GM20431 (cell line): ENCODE measurements around the gene DMRT1.

Experiments used
- in situ Hi-C: fragments of 300-500 bp; cut with MseI, MboI; formaldehyde crosslinking; loops from one replicate; pipeline ENCODE4 v1.15.0; 2020; ENCODE audit warnings: low sequenced_read_pairs; ENCODE audit not compliant: unreplicated experiment

Gene DMRT1

GRCh38 chr9:967903-968641 is 126.6 kb downstream of the DMRT1 start:
- in situ Hi-C loops, result no loop called here

GRCh38 chr9:969310-970150 is 128.0 kb downstream of the DMRT1 start:
- in situ Hi-C loops, result no loop called here

GRCh38 chr9:970151-970996 is 128.9 kb downstream of the DMRT1 start:
- in situ Hi-C loops, result no loop called here

- in situ Hi-C loops, result no loop called here
These were observed 130.5 kb downstream of the DMRT1 start for GRCh38 chr9:971901-972500.

- in situ Hi-C loops, result no loop called here
These were observed 131.2 kb downstream of the DMRT1 start for GRCh38 chr9:972501-973294.

- in situ Hi-C loops, result no loop called here
These were observed 131.9 kb downstream of the DMRT1 start for GRCh38 chr9:973295-973834.

GRCh38 chr9:974031-974995 is 132.8 kb downstream of the DMRT1 start:
- in situ Hi-C loops, result no loop called here

- in situ Hi-C loops, result no loop called here
These were observed 133.7 kb downstream of the DMRT1 start for GRCh38 chr9:974996-975739.

GRCh38 chr9:975740-976257 is 134.3 kb downstream of the DMRT1 start:
- in situ Hi-C loops, result no loop called here

- in situ Hi-C loops, result no loop called here
These were observed 134.9 kb downstream of the DMRT1 start, which contains the start of gene DMRT3 for GRCh38 chr9:976258-976942. Gene DMRT3, plus strand, starts transcription at chr9:976655. Its CDS starts 347 bp downstream, at chr9:977002.

GRCh38 chr9:976943-977837 is 135.7 kb downstream of the DMRT1 start:
- in situ Hi-C loops, result no loop called here

GRCh38 chr9:977838-978830 is 136.6 kb downstream of the DMRT1 start:
- in situ Hi-C loops, result no loop called here

GRCh38 chr9:979983-980382 is 138.5 kb downstream of the DMRT1 start:
- in situ Hi-C loops, result no loop called here

GRCh38 chr9:980640-981039 is 139.1 kb downstream of the DMRT1 start:
- in situ Hi-C loops, result no loop called here
